ENCODE measurements around the gene CERT1.
A peak's percentile ranks its signal among the peaks of the same experiment; 100 is the strongest.
"Not testable (repeated sequence)": the region's sequence is repeated elsewhere in the genome, so short reads cannot be mapped to it uniquely, and the experiment has no call there.

CERT1 gene

GRCh38 chr5:75361310-75361709 is 150.1 kb downstream of the CERT1 start:
- DNase-seq (ENCODE audit: insufficient read length, low spot score) (no peak), FAIRE-seq (no peak)

DNA sequence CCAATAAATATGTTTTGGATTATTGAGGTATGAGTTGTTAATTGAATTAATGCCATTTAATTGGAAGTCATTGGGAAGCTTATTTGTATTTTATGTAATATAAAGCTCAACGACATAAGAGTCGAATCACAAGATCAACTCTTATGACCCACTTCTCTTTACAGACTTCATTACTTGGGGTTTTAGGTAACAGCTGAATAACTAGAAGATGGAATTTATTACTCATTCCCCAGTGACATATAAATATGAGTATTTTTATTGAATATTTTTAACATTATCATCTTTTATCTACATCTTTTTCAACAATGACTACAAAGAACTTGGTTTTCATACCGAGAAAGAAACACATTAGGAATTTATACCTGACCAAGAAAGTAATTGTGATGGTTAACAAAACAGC is 153.3 kb downstream of the CERT1 start:
- DNase-seq (ENCODE audit: insufficient read length, low spot score) (no peak), FAIRE-seq (no peak)

DNA sequence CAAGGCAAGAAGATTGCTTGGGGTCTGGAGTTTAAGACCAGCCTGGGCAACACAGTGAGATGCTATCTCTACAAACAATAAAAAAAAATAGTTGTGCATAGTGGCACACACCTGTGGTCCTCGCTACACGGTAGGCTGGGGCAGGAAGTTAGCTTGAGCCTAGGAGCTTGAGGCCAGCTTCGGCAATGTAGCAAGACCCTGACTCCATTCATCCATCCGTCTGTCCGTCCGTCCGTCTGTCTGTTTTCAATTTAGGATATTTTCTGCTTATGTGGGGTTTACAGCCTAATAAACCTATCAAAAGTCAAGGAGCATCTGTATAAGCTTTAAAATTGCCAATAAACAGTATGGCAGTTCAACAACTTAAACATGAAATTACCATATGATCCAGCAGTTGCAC is 154.7 kb downstream of the CERT1 start:
- DNase-seq (ENCODE audit: insufficient read length, low spot score) (no peak), FAIRE-seq (no peak)

GRCh38 chr5:75355236-75355635 is 156.2 kb downstream of the CERT1 start:
- FAIRE-seq: no peak

DNA sequence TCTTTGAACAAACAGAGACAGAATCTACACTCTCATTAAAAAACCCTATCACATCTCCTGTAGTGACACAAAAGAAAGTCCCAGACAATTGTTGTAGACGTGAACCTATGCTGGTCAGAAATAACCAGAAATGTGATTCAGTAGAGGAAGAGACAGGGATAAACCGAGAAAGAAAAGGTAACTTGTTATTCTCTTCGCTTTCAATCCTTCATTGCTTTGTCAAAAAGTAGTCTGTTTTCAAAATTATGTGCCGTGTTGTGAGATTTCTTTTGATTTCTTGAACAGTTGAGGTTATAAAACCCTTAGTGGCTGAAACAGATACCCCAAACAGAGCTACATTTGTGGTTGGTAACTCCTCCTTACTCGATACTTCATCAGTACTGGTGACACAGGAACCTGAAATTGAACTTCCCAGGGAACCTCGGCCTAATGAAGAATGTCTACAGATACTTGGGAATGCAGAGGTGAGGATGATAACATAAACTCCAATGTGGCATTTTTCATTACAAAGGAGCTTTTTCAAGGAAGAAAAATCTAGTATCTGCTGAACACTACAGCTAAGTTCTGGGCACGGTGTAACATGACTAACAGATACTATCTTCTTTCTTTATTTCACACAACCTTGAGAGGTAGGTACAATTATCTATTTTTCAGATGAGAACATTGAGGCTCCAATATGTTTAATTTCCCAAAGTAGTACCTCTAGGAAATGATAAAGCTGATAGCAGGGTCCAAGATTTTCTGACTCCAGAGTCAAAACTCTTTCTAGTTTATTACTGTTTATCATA is 160.1 kb downstream of the CERT1 start:
- DNase-seq (ENCODE audit: insufficient read length, low spot score) (no peak), FAIRE-seq (peak; percentile 47)

More at GRCh38 chr5:75355236-75355635, 156.2 kb downstream of the CERT1 start:
- DNase-seq (ENCODE audit: insufficient read length, low spot score): no peak

GRCh38 chr5:75349663-75350062 is 161.8 kb downstream of the CERT1 start:
- no peak for FAIRE-seq
- DNase-seq (ENCODE audit: insufficient read length, low spot score): no peak

DNA sequence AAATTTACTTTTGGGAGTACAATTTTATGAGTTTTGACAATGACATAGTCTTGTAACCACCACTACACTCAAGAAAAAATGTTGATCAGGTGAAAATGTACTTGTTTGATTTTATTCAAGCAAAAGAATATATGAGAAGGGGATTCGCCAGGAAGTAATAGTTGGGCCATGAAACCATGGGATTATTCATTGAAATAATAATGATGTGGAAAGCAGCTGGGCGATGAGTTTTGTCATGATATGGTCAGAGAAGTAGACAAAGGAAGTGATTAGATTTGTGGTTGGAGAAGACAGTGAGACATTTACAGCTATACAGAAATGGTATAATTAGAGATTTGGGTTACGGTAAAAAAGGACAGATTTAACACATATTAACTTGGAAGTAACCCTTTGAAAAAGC is 163.2 kb downstream of the CERT1 start:
- no peak for FAIRE-seq
- DNase-seq (ENCODE audit: insufficient read length, low spot score): no peak

DNA sequence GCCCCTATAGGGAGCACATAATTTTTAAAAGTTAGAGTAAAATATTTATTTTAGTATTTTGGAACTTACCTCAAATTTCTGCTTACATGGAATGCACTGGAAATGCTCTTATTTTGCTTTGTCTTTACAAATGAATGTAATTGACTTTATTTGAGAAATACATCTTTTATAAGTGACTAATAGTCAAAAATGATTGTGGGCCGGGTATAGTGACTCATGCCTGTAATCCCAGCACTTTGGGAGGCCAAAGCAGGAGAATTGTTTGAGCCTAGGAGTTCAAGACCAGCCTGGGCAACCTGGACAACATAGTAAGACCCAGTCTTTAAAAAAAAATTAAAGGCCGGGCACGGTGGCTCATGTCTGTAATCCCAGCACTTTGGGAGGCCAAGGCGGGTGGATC is 168.6 kb downstream of the CERT1 start:
- DNase-seq (ENCODE audit: insufficient read length, low spot score): no peak
- FAIRE-seq: no peak

DNA sequence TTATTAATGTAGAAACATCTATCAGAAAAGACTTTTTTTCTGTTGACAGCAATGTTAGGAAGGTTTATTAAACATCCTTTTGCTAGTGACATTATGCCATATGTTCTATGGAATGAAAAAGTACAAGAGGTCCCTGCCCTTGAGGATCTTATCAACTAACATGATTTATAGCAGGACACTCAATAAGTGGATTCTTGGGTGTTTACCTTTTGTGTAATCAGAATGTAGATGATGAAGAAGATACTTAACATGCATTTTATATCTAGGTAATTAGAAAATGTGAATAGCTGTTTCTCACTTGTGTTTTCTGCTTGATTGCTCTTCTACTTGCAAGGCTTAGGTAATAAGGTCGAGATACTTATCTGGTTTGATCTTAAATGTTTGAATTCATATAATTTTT is 169.5 kb downstream of the CERT1 start:
- FAIRE-seq: no peak
- DNase-seq (ENCODE audit: insufficient read length, low spot score): no peak

GRCh38 chr5:75340714-75341478 is 170.5 kb downstream of the CERT1 start:
- FAIRE-seq (no peak), DNase-seq (ENCODE audit: insufficient read length, low spot score) (no peak)

GRCh38 chr5:75338408-75338807 is 173.0 kb downstream of the CERT1 start:
- DNase-seq (ENCODE audit: insufficient read length, low spot score) (no peak), FAIRE-seq (no peak)

DNA sequence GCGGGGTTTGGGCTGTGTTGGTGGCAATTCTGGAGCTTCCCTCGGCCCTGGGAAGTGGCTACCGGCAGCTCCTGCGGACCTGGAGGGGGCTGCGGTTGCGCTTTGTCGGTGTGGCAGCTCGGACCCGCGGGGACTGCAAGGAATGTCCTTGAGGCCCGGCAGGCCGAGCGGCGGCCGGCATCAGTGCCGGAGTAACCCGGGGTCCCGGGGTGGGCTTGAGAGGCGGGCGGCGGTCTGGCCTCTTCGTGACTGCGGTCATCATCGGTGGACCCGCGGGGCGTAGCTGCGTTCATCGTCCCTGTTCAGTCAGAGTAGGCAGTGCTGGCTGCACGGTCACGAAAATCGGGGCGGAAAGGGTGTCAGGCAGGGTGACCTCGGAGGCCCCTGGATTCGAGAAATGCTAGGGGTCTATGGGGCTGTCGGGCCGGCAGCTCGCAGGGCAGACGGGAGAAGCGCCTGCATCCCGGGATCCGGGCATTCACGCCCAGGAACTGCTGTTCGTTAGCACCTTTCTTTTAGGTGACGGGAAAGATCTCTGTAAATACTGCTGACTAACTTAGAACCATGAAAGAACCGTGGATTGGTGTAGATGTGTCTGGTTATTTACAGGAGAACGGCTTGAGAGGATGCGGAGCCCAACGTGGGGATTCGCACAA is 173.9 kb downstream of the CERT1 start:
- peak; percentile 28 for FAIRE-seq
- DNase-seq (ENCODE audit: insufficient read length, low spot score): no peak

GRCh38 chr5:75336615-75337336 is 174.7 kb downstream of the CERT1 start, which contains the start of gene HMGCR:
Gene HMGCR, plus strand, starts transcription at chr5:75337220. Its CDS starts 5,386 bp downstream, at chr5:75342606.
- peak; percentile 96 for FAIRE-seq
- peak; percentile 91 for DNase-seq (ENCODE audit: insufficient read length, low spot score)

- FAIRE-seq (peak; percentile 8), DNase-seq (ENCODE audit: insufficient read length, low spot score) (peak; percentile 18)
Measured at GRCh38 chr5:75335952-75336614, 175.3 kb downstream of the CERT1 start.

GRCh38 chr5:75335486-75335885 is 175.9 kb downstream of the CERT1 start:
- DNase-seq (ENCODE audit: insufficient read length, low spot score): no peak
- FAIRE-seq: no peak

DNA sequence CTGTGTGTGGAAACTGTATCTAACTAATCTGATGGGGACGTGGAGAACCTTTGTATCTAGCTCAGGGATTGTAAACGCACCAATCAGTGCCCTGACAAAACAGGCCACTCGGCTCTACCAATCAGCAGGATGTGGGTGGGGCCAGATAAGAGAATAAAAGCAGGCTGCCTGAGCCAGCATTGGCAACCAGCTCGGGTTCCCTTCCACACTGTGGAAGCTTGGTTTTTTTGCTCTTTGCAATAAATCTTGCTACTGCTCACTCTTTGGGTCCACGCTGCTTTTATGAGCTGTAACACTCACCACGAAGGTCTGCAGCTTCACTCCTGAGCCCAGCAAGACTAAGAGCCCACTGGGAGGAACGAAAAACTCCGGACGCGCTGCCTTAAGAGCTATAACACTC is 177.0 kb downstream of the CERT1 start:
- not testable (repeated sequence) for FAIRE-seq; DNase-seq (ENCODE audit: insufficient read length, low spot score)

DNA sequence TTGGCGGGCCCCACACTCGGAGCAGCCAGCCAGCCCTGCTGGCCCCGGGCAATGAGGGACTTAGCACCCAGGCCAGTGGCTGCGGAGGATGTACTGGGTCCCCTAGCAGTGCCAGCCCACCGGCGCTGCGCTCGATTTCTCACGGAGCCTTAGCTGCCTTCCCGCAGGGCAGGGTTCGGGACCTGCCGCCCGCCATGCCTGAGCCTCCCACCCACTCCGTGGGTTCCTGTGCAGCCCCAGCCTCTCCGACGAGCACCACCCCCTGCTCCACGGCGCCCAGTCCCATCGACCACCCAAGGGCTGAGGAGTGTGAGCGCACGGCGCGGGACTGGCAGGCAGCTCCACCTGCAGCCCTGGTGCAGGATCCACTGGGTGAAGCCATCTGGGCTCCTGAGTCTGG is 177.7 kb downstream of the CERT1 start:
- not testable (repeated sequence) for DNase-seq (ENCODE audit: insufficient read length, low spot score); FAIRE-seq

DNA sequence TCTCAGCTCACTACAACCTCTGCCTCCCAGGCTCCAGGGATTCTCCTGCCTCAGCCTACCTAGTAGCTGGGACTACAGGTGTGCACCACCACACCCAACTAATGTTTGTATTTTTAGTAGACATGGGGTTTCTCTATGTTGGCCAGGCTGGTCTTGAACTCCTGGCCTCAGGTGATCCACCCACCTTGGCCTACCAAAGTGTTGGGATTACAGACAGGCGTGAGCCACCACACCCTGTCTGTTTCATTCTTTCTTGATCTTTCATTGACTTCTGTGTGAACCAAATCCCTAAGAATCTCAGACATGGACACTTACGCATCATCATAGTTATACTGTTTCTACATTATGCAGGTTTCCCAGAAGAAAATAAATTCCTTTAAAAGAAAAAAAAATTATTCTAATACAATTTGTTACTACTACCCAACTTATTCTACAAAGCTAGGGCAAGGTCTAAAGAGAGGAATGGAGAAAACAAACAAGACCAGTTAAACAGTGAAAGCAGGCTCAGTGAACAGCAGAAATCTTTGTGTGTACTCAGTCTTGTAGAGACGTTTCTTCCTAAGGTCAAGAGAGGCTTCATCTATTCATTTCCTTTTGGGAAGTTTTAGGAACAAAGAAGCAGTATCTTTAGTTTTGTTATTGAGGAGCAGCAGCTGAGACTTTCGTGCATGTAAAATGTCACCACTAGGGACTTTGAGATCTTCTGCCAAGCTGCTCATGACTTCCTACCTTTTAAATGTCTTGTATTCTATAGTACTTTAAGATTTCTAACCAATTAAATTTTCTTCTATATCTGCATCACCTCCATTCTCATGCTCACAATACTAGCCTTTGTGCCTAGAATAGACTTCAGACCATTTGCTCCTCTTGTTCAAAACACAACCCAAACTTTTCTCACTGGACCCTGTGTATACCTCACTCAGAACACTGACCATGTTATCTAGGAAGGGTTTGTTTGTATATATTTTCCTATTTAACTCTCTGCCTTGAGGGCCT is 180.0 kb downstream of the CERT1 start:
- no peak for FAIRE-seq
- DNase-seq (ENCODE audit: insufficient read length, low spot score): no peak

- FAIRE-seq: no peak
- no peak for DNase-seq (ENCODE audit: insufficient read length, low spot score)
Measured at GRCh38 chr5:75330404-75330803, 181.0 kb downstream of the CERT1 start.
